Transverse colon (tissue), 3 donors: ENCODE data around the gene OR56A4.

Experiments used
- POLR2A ChIP-seq: fragments of 450-650 bp; IDR thresholded peaks from one replicate; pipeline ENCODE4 v1.6.1; 2016; ENCODE audit warnings: antibody characterized with exemption, mild to moderate bottlenecking, moderate library complexity
- TF ChIP-seq, protein P1 (sequence below), 5 experiments: fragments of 200-600 bp in 3 of 5; fragments of 450-650 bp in 2 of 5; sonication (generic) in 3 of 5; IDR thresholded peaks; 1 replicate in 2 of 5; 2 replicates in 3 of 5; pipeline ENCODE4 v1.5.1; 2016 to 2017; ENCODE audit warnings: antibody characterized with exemption in 5 of 5, inconsistent platforms in 3 of 5, mild to moderate bottlenecking in 2 of 5, moderate library complexity in 1 of 5

DNA sequence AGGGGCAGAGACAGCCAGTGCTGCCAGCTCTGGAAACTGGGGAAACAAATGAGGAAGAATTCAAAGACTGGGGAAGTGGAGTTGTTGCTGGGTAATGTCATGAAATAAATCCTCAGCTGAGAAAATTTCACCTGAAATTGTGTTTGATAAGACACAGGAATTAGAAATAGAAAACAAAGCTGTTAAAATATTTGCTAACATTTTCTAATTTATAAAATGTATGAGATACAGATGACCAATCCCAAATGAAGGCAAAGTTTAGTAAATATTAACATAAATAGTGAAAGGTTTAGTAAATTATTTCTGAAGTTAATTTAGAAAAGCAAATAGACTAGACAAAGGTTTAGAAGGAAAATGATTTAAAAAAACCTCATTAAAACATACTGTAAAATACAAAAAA, 38.4 kb downstream of the OR56A4 start, which contains the start of gene OR56A5:
- TF ChIP-seq, protein P1, sequence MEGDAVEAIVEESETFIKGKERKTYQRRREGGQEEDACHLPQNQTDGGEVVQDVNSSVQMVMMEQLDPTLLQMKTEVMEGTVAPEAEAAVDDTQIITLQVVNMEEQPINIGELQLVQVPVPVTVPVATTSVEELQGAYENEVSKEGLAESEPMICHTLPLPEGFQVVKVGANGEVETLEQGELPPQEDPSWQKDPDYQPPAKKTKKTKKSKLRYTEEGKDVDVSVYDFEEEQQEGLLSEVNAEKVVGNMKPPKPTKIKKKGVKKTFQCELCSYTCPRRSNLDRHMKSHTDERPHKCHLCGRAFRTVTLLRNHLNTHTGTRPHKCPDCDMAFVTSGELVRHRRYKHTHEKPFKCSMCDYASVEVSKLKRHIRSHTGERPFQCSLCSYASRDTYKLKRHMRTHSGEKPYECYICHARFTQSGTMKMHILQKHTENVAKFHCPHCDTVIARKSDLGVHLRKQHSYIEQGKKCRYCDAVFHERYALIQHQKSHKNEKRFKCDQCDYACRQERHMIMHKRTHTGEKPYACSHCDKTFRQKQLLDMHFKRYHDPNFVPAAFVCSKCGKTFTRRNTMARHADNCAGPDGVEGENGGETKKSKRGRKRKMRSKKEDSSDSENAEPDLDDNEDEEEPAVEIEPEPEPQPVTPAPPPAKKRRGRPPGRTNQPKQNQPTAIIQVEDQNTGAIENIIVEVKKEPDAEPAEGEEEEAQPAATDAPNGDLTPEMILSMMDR (IDR thresholded peaks at IDR 0.05) = no peak
- no peak for TF ChIP-seq POLR2A
